KBM-7 (cell line): ENCODE data around the gene ZNF648.
A peak's percentile ranks its signal among the peaks of the same experiment; 100 is the strongest.

Source experiments
- DNase-seq: peaks from one replicate; pipeline ENCODE4 v3.0.0-alpha.2; 2015
- in situ Hi-C: fragments of 300-500 bp; cut with MboI; formaldehyde crosslinking; loops from 2 replicates; pipeline ENCODE4 v1.14.3; 2020; ENCODE audit warnings: low sequenced_read_pairs, low pct_unique_long_range_greater_than_20kb, mixed read lengths

The ZNF648 gene

GRCh38 chr1:182083851-182084486 is 22.5 kb upstream of the ZNF648 start:
- no peak for DNase-seq
- in situ Hi-C loops: loop anchor here (25.0 kb wide), 1 partner anchor 703 kb away; the partner anchor contains the start of gene NPL

- in situ Hi-C loops: loop anchor here (25.0 kb wide), 1 partner anchor 706 kb away; the partner anchor contains the start of gene NPL
- DNase-seq: peak; percentile 87
Measured at GRCh38 chr1:182080955-182081582, 19.6 kb upstream of the ZNF648 start.

- no peak for DNase-seq
- in situ Hi-C loops: loop anchor here (25.0 kb wide), 1 partner anchor 707 kb away; the partner anchor contains the start of gene NPL
Measured at GRCh38 chr1:182080040-182080439, 18.5 kb upstream of the ZNF648 start.

- in situ Hi-C loops: loop anchor here (25.0 kb wide), 1 partner anchor 585 kb away; the partner anchor contains the start of gene CACNA1E
- no peak for DNase-seq
Measured at GRCh38 chr1:182071924-182072323, 10.4 kb upstream of the ZNF648 start.

- DNase-seq: peak; percentile 61
- in situ Hi-C loops: loop anchor here (25.0 kb wide), 1 partner anchor 582 kb away; the partner anchor contains the start of gene CACNA1E
Measured at GRCh38 chr1:182069028-182069466, 7.5 kb upstream of the ZNF648 start.

GRCh38 chr1:182066934-182067333 is 5.4 kb upstream of the ZNF648 start:
- in situ Hi-C loops: loop anchor here (25.0 kb wide), 1 partner anchor 580 kb away; the partner anchor contains the start of gene CACNA1E
- no peak for DNase-seq

GRCh38 chr1:182065126-182065845 is 3.8 kb upstream of the ZNF648 start:
- in situ Hi-C loops: loop anchor here (25.0 kb wide), 1 partner anchor 578 kb away; the partner anchor contains the start of gene CACNA1E
- DNase-seq: no peak

GRCh38 chr1:182064611-182065010 is 3.1 kb upstream of the ZNF648 start:
- DNase-seq: no peak

GRCh38 chr1:182062223-182062622 is 711 bp upstream of the ZNF648 start:
- no peak for DNase-seq
- in situ Hi-C loops: loop anchor here (25.0 kb wide), 1 partner anchor 575 kb away; the partner anchor contains the start of gene CACNA1E

More at GRCh38 chr1:182064611-182065010, 3.1 kb upstream of the ZNF648 start:
- in situ Hi-C loops: loop anchor here (25.0 kb wide), 1 partner anchor 577 kb away; the partner anchor contains the start of gene CACNA1E

GRCh38 chr1:182060877-182061276 is 635 bp downstream of the ZNF648 start:
- in situ Hi-C loops: loop anchor here (25.0 kb wide), 1 partner anchor 574 kb away; the partner anchor contains the start of gene CACNA1E

GRCh38 chr1:182059936-182060335 is 1.6 kb downstream of the ZNF648 start:
- in situ Hi-C loops: loop anchor here (25.0 kb wide), 1 partner anchor 573 kb away; the partner anchor contains the start of gene CACNA1E
- DNase-seq: no peak

More at GRCh38 chr1:182060877-182061276, 635 bp downstream of the ZNF648 start:
- DNase-seq: no peak

- in situ Hi-C loops: loop anchor here (25.0 kb wide), 1 partner anchor 569 kb away; the partner anchor contains the start of gene CACNA1E
Measured at GRCh38 chr1:182056601-182057366, 4.7 kb downstream of the ZNF648 start.

GRCh38 chr1:182054698-182055326 is 6.7 kb downstream of the ZNF648 start:
- peak; percentile 39 for DNase-seq
- in situ Hi-C loops: loop anchor here (25.0 kb wide), 1 partner anchor 568 kb away; the partner anchor contains the start of gene CACNA1E

More at GRCh38 chr1:182056601-182057366, 4.7 kb downstream of the ZNF648 start:
- no peak for DNase-seq

- in situ Hi-C loops: loop anchor here (25.0 kb wide), 1 partner anchor 565 kb away; the partner anchor contains the start of gene CACNA1E
- no peak for DNase-seq
Measured at GRCh38 chr1:182052355-182052754, 9.2 kb downstream of the ZNF648 start.

GRCh38 chr1:182051938-182052337 is 9.6 kb downstream of the ZNF648 start:
- in situ Hi-C loops: loop anchor here (25.0 kb wide), 1 partner anchor 565 kb away; the partner anchor contains the start of gene CACNA1E
- DNase-seq: no peak

GRCh38 chr1:182050481-182051448 is 10.7 kb downstream of the ZNF648 start:
- in situ Hi-C loops: loop anchor here (25.0 kb wide), 1 partner anchor 563 kb away; the partner anchor contains the start of gene CACNA1E
- no peak for DNase-seq
